Hepatocyte (in vitro differentiated cells): ENCODE data around the gene SLC6A17.

Source experiments
- CTCF ChIP-seq: fragments of 200-600 bp; sonication (generic); IDR thresholded peaks from 2 replicates; pipeline ENCODE4 v1.5.1; 2016; ENCODE audit warnings: antibody characterized with exemption, mild to moderate bottlenecking; ENCODE audit not compliant: poor library complexity
- EZH2 ChIP-seq: fragments of 200-600 bp; sonication (generic); IDR thresholded peaks from 2 replicates; pipeline ENCODE4 v1.6.1; 2016; ENCODE audit warnings: antibody characterized with exemption, mild to moderate bottlenecking, borderline replicate concordance

DNA sequence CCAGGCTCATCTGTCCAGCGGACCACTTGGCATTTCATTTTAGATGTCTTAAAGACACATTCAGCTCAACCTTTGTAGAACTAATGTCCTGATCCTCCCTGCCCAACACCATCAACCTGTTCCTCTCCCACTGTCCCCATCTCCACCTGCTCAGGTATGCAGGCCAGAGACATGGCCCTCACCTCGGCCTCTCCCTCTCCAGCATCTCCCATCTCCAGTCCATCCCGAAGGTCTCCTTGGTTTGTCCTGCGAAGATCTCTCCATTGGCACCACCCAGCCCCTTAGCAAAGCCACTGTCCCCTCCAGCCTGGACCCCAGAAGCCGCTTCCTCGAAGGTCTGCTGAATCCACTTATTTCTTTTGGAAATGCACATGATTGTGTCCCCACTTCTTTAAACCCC lies 38.9 kb downstream of the SLC6A17 start:
- TF ChIP-seq EZH2 (no peak), CTCF (no peak)
